ENCODE data around the gene SDE2. TPM values are rescaled to one million over a fixed set of nuclear protein-coding genes. Genes with fewer than 3 reads are reported as not detected.

Gene SDE2
- total and polyA plus RNA-seq, 2 of the 8 experiments (the other 6 are each of a cell fraction or from before 2014, with no cell fraction given), result 8.5 to 16.7 TPM

DNA sequence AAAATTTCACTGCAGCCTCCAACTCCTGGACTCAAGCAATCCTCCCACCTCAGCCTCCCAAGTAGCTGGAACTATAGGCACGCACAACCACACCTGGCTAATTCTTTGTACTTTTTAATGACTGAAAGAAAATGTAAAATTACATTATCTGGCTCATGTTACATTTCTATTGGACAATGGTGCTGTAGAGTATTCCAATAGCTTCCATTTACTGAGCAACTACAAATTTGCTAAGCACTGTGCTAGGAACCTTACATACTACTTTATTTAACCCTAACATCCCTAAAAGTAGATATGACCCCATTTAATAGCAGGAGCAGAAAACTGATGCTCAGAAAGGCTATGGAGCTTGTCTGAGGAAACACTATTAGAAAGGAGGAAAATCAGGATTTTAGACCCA, 19.7 kb downstream of the SDE2 start:
- Histone ChIP-seq H3K27me3 (replicated peaks in 1 of 4; ENCODE audit: control insufficient read depth in 3 of 4, extremely low read depth in 1 of 4, insufficient read depth in 3 of 4, low read length in 3 of 4) (no peaks in the 10 kb centered on the region), H3K79me2 (ENCODE audit: control insufficient read depth in 1 of 2, insufficient read depth in 2 of 2, low read length in 2 of 2) (no peaks in the 10 kb centered on the region), H3K27ac (ENCODE audit: low read depth, low read length) (no peak overlapping the region), H3K18ac (ENCODE audit: extremely low read depth, low read length) (no peak overlapping the region), H3K23me2 (ENCODE audit: low read depth, low read length) (no peaks in the 10 kb centered on the region; the same call in 1 of the 2 replicates), H3K36me3 (ENCODE audit: control insufficient read depth in 2 of 4, insufficient read depth in 4 of 4, low read length in 3 of 4) (peaks cover 2 to 36% (median 23%) of the 10 kb centered on the region in 4 experiments; a peak in 5 of 8 replicates), H2AK5ac (ENCODE audit: low read depth, low read length) (no peak overlapping the region), H3K9ac (replicated peaks in 1 of 4; ENCODE audit: extremely low read depth in 1 of 4, low read depth in 3 of 4, low read length in 3 of 4) (no peak overlapping the region), H4K20me1 (replicated peaks in 1 of 2; ENCODE audit: control insufficient read depth in 1 of 2, insufficient read depth in 2 of 2, low read length in 2 of 2) (no peaks in the 10 kb centered on the region), H3K4me3 (ENCODE audit: extremely low read depth in 1 of 4, insufficient read depth in 2 of 4, low read depth in 3 of 4, low read length in 4 of 4) (no peak overlapping the region), H2BK20ac (ENCODE audit: low read length) (no peak overlapping the region), H3K79me1 (ENCODE audit: low read depth, low read length) (no peaks in the 10 kb centered on the region), H3K14ac (ENCODE audit: insufficient read length) (no peak overlapping the region), H4K8ac (ENCODE audit: extremely low read depth, insufficient read depth, low read length) (no peak overlapping the region), H2BK15ac (ENCODE audit: low read length) (no peak overlapping the region), H4K91ac (replicated peaks; ENCODE audit: insufficient read length, low read length) (no peak overlapping the region), H3K4ac (replicated peaks; ENCODE audit: insufficient read length, low read depth, low read length) (no peak overlapping the region), H2BK5ac (ENCODE audit: low read depth, low read length) (no peak overlapping the region), H3K4me2 (ENCODE audit: insufficient read depth in 1 of 2, low read depth in 2 of 2, low read length in 2 of 2) (no peak overlapping the region), H3K9me3 (ENCODE audit: insufficient read depth in 2 of 2, low read depth in 1 of 2, low read length in 1 of 2) (peaks cover 3% of the 10 kb centered on the region in 2 experiments; a peak in 1 of 4 replicates), H3K23ac (ENCODE audit: insufficient read length) (no peak overlapping the region), H2AFZ (ENCODE audit: low read length) (no peak overlapping the region), H4K5ac (ENCODE audit: insufficient read length, low read depth, low read length) (no peak overlapping the region), H3K56ac (replicated peaks; ENCODE audit: insufficient read length, low read depth, low read length) (no peak overlapping the region), H3K4me1 (replicated peaks in 1 of 4; ENCODE audit: control insufficient read depth in 3 of 4, insufficient read depth in 4 of 4, low read length in 3 of 4) (no peaks in the 10 kb centered on the region), H2BK120ac (replicated peaks; ENCODE audit: low read depth, low read length) (no peak overlapping the region), H2BK12ac (ENCODE audit: low read depth, low read length) (no peak overlapping the region)
- TF ChIP-seq HDAC6 (IDR thresholded peaks at IDR 0.05; ENCODE audit: low read depth, low read length) (no peak), SIRT6 (IDR thresholded peaks at IDR 0.05; ENCODE audit: low read length) (no peak), GTF2F1 (IDR thresholded peaks at IDR 0.05; ENCODE audit: borderline replicate concordance, low read depth, low read length) (no peak), SP4 (IDR thresholded peaks at IDR 0.05; ENCODE audit: low read length) (no peak), JUN (IDR thresholded peaks at IDR 0.05; ENCODE audit: low read depth, low read length) (no peak), NANOG (IDR thresholded peaks at IDR 0.05; ENCODE audit: insufficient read depth, low read depth, low read length, poor library complexity, severe bottlenecking) (no peak), RFX5 (IDR thresholded peaks at IDR 0.05; ENCODE audit: borderline replicate concordance, low read depth, low read length) (no peak), KDM5A (IDR thresholded peaks at IDR 0.05; ENCODE audit: low read length) (no peak), SRF (IDR thresholded peaks at IDR 0.05; ENCODE audit: low read depth, low read length) (no peak), SUZ12 (IDR thresholded peaks at IDR 0.05; ENCODE audit: low read length) (no peak)
- POLR2A ChIA-PET (ENCODE audit: partially characterized antibody), result interaction anchor here (0.6 to 1.4 kb wide), 3 partner anchors 13 to 131 kb away, joined by 3 to 6 read pairs (median 4); no protein-coding TSS in a partner anchor
- WGBS, 2 experiments (ENCODE audit: extremely low coverage in 1 of 2, insufficient coverage in 1 of 2, insufficient read length in 1 of 2, insufficient replicate concordance in 2 of 2, low coverage in 1 of 2, low lambda C conversion rate in 2 of 2, missing lambda C conversion rate in 1 of 2), result 90% methylated on average over 1 of the region's 1 CpG; no CpG with 5 or more reads in 1 of the 2 experiments
- DNase-seq (ENCODE audit: low read depth in 1 of 2, low spot score in 2 of 2) (no peak), FAIRE-seq (no peak)
- CTCF ChIA-PET (ENCODE audit: partially characterized antibody), result interaction anchor here (0.6 to 2.6 kb wide), 8 partner anchors 9 to 504 kb away, joined by 3 to 9 read pairs (median 4); no protein-coding TSS in a partner anchor

All from H1 (cell line).